SK-N-SH treated with all-trans-retinoic acid at 6 μM for 48 hours (cell line): ENCODE results near the gene CMTM7.

Experiments used
- ATAC-seq: fragments of 200-7000 bp; cut with Tn5 transposase; 3 replicates; pipeline ENCODE4 v1.9.1; 2020; ENCODE audit warnings: mild to moderate bottlenecking, moderate library complexity
- ARNTL ChIP-seq: fragments of 450-650 bp; formaldehyde crosslinking; IDR thresholded peaks from 2 replicates; pipeline ENCODE4 v1.5.0; 2020; ENCODE audit warnings: low read depth, mild to moderate bottlenecking, moderate library complexity, borderline replicate concordance
- BACH2 ChIP-seq: fragments of 250-450 bp; sonication (Bioruptor Pico); IDR thresholded peaks from 2 replicates; pipeline ENCODE4 v1.9.0; 2021; ENCODE audit warnings: mild to moderate bottlenecking, borderline replicate concordance
- CREB5 ChIP-seq: fragments of 250-450 bp; sonication (Bioruptor Pico); IDR thresholded peaks from 2 replicates; pipeline ENCODE4 v1.5.1; 2020; ENCODE audit warnings: low read depth, mild to moderate bottlenecking, moderate library complexity
- CSDC2 ChIP-seq: fragments of 250-450 bp; sonication (Bioruptor Pico); IDR thresholded peaks from 2 replicates; pipeline ENCODE4 v1.5.0; 2020; ENCODE audit warnings: mild to moderate bottlenecking, moderate library complexity
- CSRNP3 ChIP-seq: fragments of 250-450 bp; sonication (Bioruptor Pico); IDR thresholded peaks from 2 replicates; pipeline ENCODE4 v1.5.1; 2021; ENCODE audit warnings: mild to moderate bottlenecking, moderate library complexity
- ESRRG ChIP-seq: fragments of 250-450 bp; sonication (Bioruptor Pico); IDR thresholded peaks from 2 replicates; pipeline ENCODE4 v1.6.1; 2021; ENCODE audit warnings: mild to moderate bottlenecking
- GLIS3 ChIP-seq: fragments of 250-450 bp; sonication (Bioruptor Pico); IDR thresholded peaks from 2 replicates; pipeline ENCODE4 v1.5.0; 2020; ENCODE audit warnings: mild to moderate bottlenecking, moderate library complexity
- ISL1 ChIP-seq: fragments of 250-450 bp; sonication (Bioruptor Pico); IDR thresholded peaks from 2 replicates; pipeline ENCODE4 v2.1.2; 2022; ENCODE audit warnings: mild to moderate bottlenecking, moderate library complexity
- OSR1 ChIP-seq: fragments of 250-450 bp; sonication (Bioruptor Pico); IDR thresholded peaks from 2 replicates; pipeline ENCODE4 v1.8.0; 2022; ENCODE audit warnings: moderate library complexity, mild to moderate bottlenecking, inconsistent platforms
- PATZ1 ChIP-seq: fragments of 250-450 bp; sonication (Bioruptor Pico); IDR thresholded peaks from 2 replicates; pipeline ENCODE4 v1.8.0; 2020; ENCODE audit warnings: mild to moderate bottlenecking, moderate library complexity, borderline replicate concordance
- PPARA ChIP-seq: fragments of 250-450 bp; sonication (Bioruptor Pico); IDR thresholded peaks from 2 replicates; pipeline ENCODE4 v1.5.0; 2020; ENCODE audit warnings: mild to moderate bottlenecking, borderline replicate concordance
- SNAI2 ChIP-seq: fragments of 250-450 bp; sonication (Bioruptor Pico); IDR thresholded peaks from 2 replicates; pipeline ENCODE4 v1.5.0; 2020; ENCODE audit warnings: mild to moderate bottlenecking, moderate library complexity
- TCF4 ChIP-seq: fragments of 250-450 bp; sonication (Bioruptor Pico); IDR thresholded peaks from 2 replicates; pipeline ENCODE4 v1.8.0; 2021; ENCODE audit warnings: mild to moderate bottlenecking, moderate library complexity, borderline replicate concordance
- TOX ChIP-seq: fragments of 250-450 bp; sonication (Bioruptor Pico); IDR thresholded peaks from 2 replicates; pipeline ENCODE4 v1.8.0; 2021; ENCODE audit warnings: mild to moderate bottlenecking, moderate library complexity, borderline replicate concordance
- TSHZ2 ChIP-seq: fragments of 250-450 bp; sonication (Bioruptor Pico); IDR thresholded peaks from 2 replicates; pipeline ENCODE4 v1.5.0; 2020; ENCODE audit warnings: mild to moderate bottlenecking, moderate library complexity
- ZC3H10 ChIP-seq: fragments of 250-450 bp; sonication (Bioruptor Pico); IDR thresholded peaks from 2 replicates; pipeline ENCODE4 v1.5.1; 2021; ENCODE audit warnings: mild to moderate bottlenecking, moderate library complexity
- ZFP3 ChIP-seq: fragments of 250-450 bp; sonication (Bioruptor Pico); IDR thresholded peaks from 2 replicates; pipeline ENCODE4 v1.5.0; 2020; ENCODE audit warnings: mild to moderate bottlenecking, moderate library complexity
- ZFP30 ChIP-seq: fragments of 450-650 bp; formaldehyde crosslinking; IDR thresholded peaks from 2 replicates; pipeline ENCODE4 v1.5.0; 2022; ENCODE audit warnings: mild to moderate bottlenecking, moderate library complexity
- ZNF565 ChIP-seq: fragments of 450-650 bp; formaldehyde crosslinking; conservative IDR thresholded peaks from 2 replicates; pipeline ENCODE4 v1.5.0; 2020; ENCODE audit warnings: low read depth, mild to moderate bottlenecking, moderate library complexity
- ZNF70 ChIP-seq: fragments of 450-650 bp; formaldehyde crosslinking; IDR thresholded peaks from 2 replicates; pipeline ENCODE4 v1.5.0; 2020; ENCODE audit warnings: mild to moderate bottlenecking, moderate library complexity
- ZNF8 ChIP-seq: fragments of 450-650 bp; formaldehyde crosslinking; IDR thresholded peaks from 2 replicates; pipeline ENCODE4 v1.5.0; 2020; ENCODE audit warnings: mild to moderate bottlenecking, moderate library complexity

The CMTM7 gene

GRCh38 chr3:32405711-32406323, 14.2 kb downstream of the CMTM7 start:
- no peak for ATAC-seq
- TF ChIP-seq ZFP3 (CRISPR knock-in tag), result no peak
- TF ChIP-seq TOX (CRISPR knock-in tag), result no peak
- TF ChIP-seq ZNF565 (CRISPR knock-in tag), result no peak
- TF ChIP-seq CSRNP3, result no peak
- TF ChIP-seq ZC3H10 (CRISPR knock-in tag), result no peak
- no peak for TF ChIP-seq TCF4
- TF ChIP-seq ZNF70, result no peak
- TF ChIP-seq PATZ1 (CRISPR knock-in tag), result no peak
- TF ChIP-seq SNAI2 (CRISPR knock-in tag), result no peak
- no peak for TF ChIP-seq ZNF8 (CRISPR knock-in tag)
- TF ChIP-seq ISL1, result no peak
- TF ChIP-seq CSDC2 (CRISPR knock-in tag), result no peak
- TF ChIP-seq ESRRG (CRISPR knock-in tag), result no peak
- TF ChIP-seq PPARA (CRISPR knock-in tag), result no peak

GRCh38 chr3:32406486-32407408, 15.1 kb downstream of the CMTM7 start:
- ATAC-seq, result no peak
- TF ChIP-seq OSR1 (CRISPR knock-in tag) (no peak), SNAI2 (CRISPR knock-in tag) (no peak), GLIS3 (CRISPR knock-in tag) (no peak), TCF4 (no peak), PATZ1 (CRISPR knock-in tag) (no peak), CSRNP3 (no peak), PPARA (CRISPR knock-in tag) (no peak)

GRCh38 chr3:32410367-32411246, 19.0 kb downstream of the CMTM7 start:
- no peak for TF ChIP-seq ZFP30 (CRISPR knock-in tag)
- no peak for TF ChIP-seq ISL1
- TF ChIP-seq BACH2 (CRISPR knock-in tag), result no peak
- TF ChIP-seq GLIS3 (CRISPR knock-in tag), result no peak
- TF ChIP-seq ARNTL, result no peak
- TF ChIP-seq SNAI2 (CRISPR knock-in tag), result no peak
- TF ChIP-seq ZNF70, result no peak
- no peak for TF ChIP-seq CREB5 (CRISPR knock-in tag)
- no peak for TF ChIP-seq ZNF8 (CRISPR knock-in tag)
- TF ChIP-seq TOX (CRISPR knock-in tag), result no peak
- no peak for TF ChIP-seq TSHZ2 (CRISPR knock-in tag)
- TF ChIP-seq ZC3H10 (CRISPR knock-in tag), result no peak
- TF ChIP-seq PATZ1 (CRISPR knock-in tag), result no peak
- no peak for TF ChIP-seq ZFP3 (CRISPR knock-in tag)
- TF ChIP-seq ZNF565 (CRISPR knock-in tag), result no peak
- ATAC-seq, result no peak
